Measurements from ENCODE around the gene FOXN3.

- TF ChIP-seq POLR2A (IDR thresholded peaks at IDR 0.05) (no peak), CTCF (IDR thresholded peaks at IDR 0.05) (no peak)
These were observed 39.5 kb downstream of the FOXN3 start for GRCh38 chr14:89377544-89377943.

Measured in lower leg skin (tissue), 3 donors.